Esophagus muscularis mucosa (tissue), 4 donors: ENCODE measurements around the gene FOXD1. TPM values are rescaled to one million over a fixed set of nuclear protein-coding genes. Genes with fewer than 3 reads are reported as not detected.

Experiments used
- DNase-seq: peaks from one replicate; pipeline ENCODE4 v3.0.0-alpha.2; 2017; ENCODE audit errors: extremely low spot score
- H3K27ac ChIP-seq, 4 donors: fragments of 200-600 bp; sonication (generic); replicated peaks in 1 of 4; 1 replicate in 3 of 4; 2 replicates in 1 of 4; pipeline ENCODE4 v1.5.1; 2016 to 2019; ENCODE audit warnings: mild to moderate bottlenecking in 1 of 4
- H3K27me3 ChIP-seq, 4 donors: fragments of 200-600 bp; sonication (generic); one replicate each; pipeline versions ENCODE4 v1.5.1 to v1.6.0; 2016 to 2019
- H3K36me3 ChIP-seq, 4 donors: fragments of 200-600 bp; sonication (generic); one replicate each; pipeline ENCODE4 v1.5.1; 2016 to 2019
- H3K4me1 ChIP-seq, 4 donors: fragments of 200-600 bp; sonication (generic); one replicate each; pipeline ENCODE4 v1.5.1; 2016 to 2019
- H3K4me3 ChIP-seq, 4 donors: fragments of 200-600 bp; sonication (generic); 1 replicate in 2 of 4; 2 replicates in 2 of 4; pipeline ENCODE4 v1.5.1; 2016 to 2019; ENCODE audit warnings: mild to moderate bottlenecking in 4 of 4, moderate library complexity in 1 of 4
- H3K9me3 ChIP-seq, 4 donors: fragments of 200-600 bp; sonication (generic); 1 replicate in 3 of 4; 2 replicates in 1 of 4; pipeline ENCODE4 v1.5.1; 2016 to 2019
- CTCF ChIP-seq, 3 experiments: fragments of 200-600 bp in 2 of 3; fragments of 450-650 bp in 1 of 3; sonication (generic) in 2 of 3; IDR thresholded peaks; one replicate each; pipeline ENCODE4 v1.5.1; 2017 to 2019; ENCODE audit warnings: antibody characterized with exemption in 3 of 3, mild to moderate bottlenecking in 2 of 3, moderate library complexity in 1 of 3
- EP300 ChIP-seq: sonication (generic); formaldehyde crosslinking; IDR thresholded peaks from one replicate; pipeline ENCODE4 v1.6.1; 2017; ENCODE audit warnings: antibody characterized with exemption
- POLR2A ChIP-seq: fragments of 450-650 bp; IDR thresholded peaks from one replicate; pipeline ENCODE4 v1.6.1; 2017; ENCODE audit warnings: antibody characterized with exemption, moderate library complexity, mild to moderate bottlenecking, low read depth
- POLR2AphosphoS5 ChIP-seq, 2 donors: sonication (generic); formaldehyde crosslinking; IDR thresholded peaks; one replicate each; pipeline ENCODE4 v1.6.1; 2017; ENCODE audit warnings: antibody characterized with exemption in 2 of 2
- WGBS: methylation state at CpG from one replicate; pipeline ENCODE4 v1.1.5; 2018; 5-methylcytosine and 5-hydroxymethylcytosine counted together
- intact Hi-C: fragments of 100-400 bp; cut with DNase I; formaldehyde crosslinking; loops from one replicate; pipeline ENCODE4 v1.15.1; 2023
- total RNA-seq, 4 donors: library from RNA; depleted of rRNA; stranded (reverse); fragments of >200 nt; gene quantifications; one replicate each; pipeline versions ENCODE4 v1.1.0 to v1.2.1, GENCODE V29; 2016

The FOXD1 gene
- total RNA-seq, 4 donors from 2014 or later, result 5.0 to 23.4 (median 13.6) TPM

GRCh38 chr5:73445665-73446630, 2.6 kb downstream of the FOXD1 start:
- intact Hi-C loops, result loop anchor here (1.0 kb wide), 1 partner anchor 8 kb away; no protein-coding TSS in a partner anchor
- Histone ChIP-seq H3K27me3 (peaks cover 0 to 83% (median 41%) of the 10 kb centered on the region in 4 donors), H3K27ac (peak overlapping the region; percentile 82 to 93 (median 86))

GRCh38 chr5:73444499-73445438, 3.8 kb downstream of the FOXD1 start:
- intact Hi-C loops, result no loop called here
- TF ChIP-seq POLR2A (no peak), EP300 (no peak), CTCF (IDR thresholded peaks at IDR 0.05) (no peak), POLR2AphosphoS5 (IDR thresholded peaks at IDR 0.05) (no peak)
- no peak for DNase-seq
- H3K27ac ChIP-seq, result peak overlapping the region in 1 of 4 donors; percentile 31
- H3K4me3 ChIP-seq, result peak overlapping the region in 1 of 4 donors; percentile 69
- peaks cover 6 to 51% (median 36%) of the 10 kb centered on the region in 4 donors for H3K4me1 ChIP-seq
- peaks cover 0 to 81% (median 33%) of the 10 kb centered on the region in 4 donors for H3K27me3 ChIP-seq
- peaks cover 0 to 7% (median 2%) of the 10 kb centered on the region in 4 donors for H3K36me3 ChIP-seq
- H3K9me3 ChIP-seq, result no peaks in the 10 kb centered on the region
- WGBS, result 68% methylated on average over 40 of the region's 43 CpGs

More at GRCh38 chr5:73445665-73446630, 2.6 kb downstream of the FOXD1 start:
- peaks cover 7 to 55% (median 41%) of the 10 kb centered on the region in 4 donors for H3K4me1 ChIP-seq
- no peaks in the 10 kb centered on the region for H3K9me3 ChIP-seq
- TF ChIP-seq POLR2AphosphoS5 (IDR thresholded peaks at IDR 0.05), result no peak
- no peak for TF ChIP-seq EP300
- no peak for TF ChIP-seq CTCF (IDR thresholded peaks at IDR 0.05)
- TF ChIP-seq POLR2A, result no peak
- H3K4me3 ChIP-seq, result peak overlapping the region; percentile 64 to 83 (median 71)
- no peak for DNase-seq
- 42% methylated on average over 7 of the region's 7 CpGs for WGBS
- H3K36me3 ChIP-seq, result peaks cover 0 to 7% (median 2%) of the 10 kb centered on the region in 4 donors

GRCh38 chr5:73443829-73444498, 4.6 kb downstream of the FOXD1 start:
- H3K27ac ChIP-seq, result peak overlapping the region in 1 of 4 donors; percentile 31
- peaks cover 6 to 44% (median 30%) of the 10 kb centered on the region in 4 donors for H3K4me1 ChIP-seq
- no peak overlapping the region for H3K4me3 ChIP-seq
- H3K9me3 ChIP-seq, result no peaks in the 10 kb centered on the region
- H3K27me3 ChIP-seq, result peaks cover 0 to 81% (median 26%) of the 10 kb centered on the region in 4 donors
- intact Hi-C loops, result no loop called here
- TF ChIP-seq POLR2AphosphoS5 (IDR thresholded peaks at IDR 0.05) (no peak), CTCF (IDR thresholded peaks at IDR 0.05) (no peak), POLR2A (no peak), EP300 (no peak)
- 75% methylated on average over 33 of the region's 39 CpGs for WGBS
- H3K36me3 ChIP-seq, result peaks cover 0 to 7% (median 2%) of the 10 kb centered on the region in 4 donors
- DNase-seq, result no peak

- intact Hi-C loops, result no loop called here
- Histone ChIP-seq H3K36me3 (peaks cover 0 to 7% (median 2%) of the 10 kb centered on the region in 4 donors), H3K27ac (peak overlapping the region in 1 of 4 donors; percentile 32), H3K4me1 (peaks cover under 1 to 43% (median 29%) of the 10 kb centered on the region in 4 donors), H3K27me3 (peaks cover 0 to 83% (median 25%) of the 10 kb centered on the region in 4 donors), H3K9me3 (no peaks in the 10 kb centered on the region), H3K4me3 (no peak overlapping the region)
- no peak for DNase-seq
- TF ChIP-seq EP300 (no peak), POLR2AphosphoS5 (IDR thresholded peaks at IDR 0.05) (no peak), POLR2A (no peak), CTCF (IDR thresholded peaks at IDR 0.05) (no peak)
- WGBS, result 26% methylated on average over 4 of the region's 4 CpGs
Observed at GRCh38 chr5:73442996-73443627, 5.5 kb downstream of the FOXD1 start.
